Measurements from ENCODE around the gene FBF1.

DNA sequence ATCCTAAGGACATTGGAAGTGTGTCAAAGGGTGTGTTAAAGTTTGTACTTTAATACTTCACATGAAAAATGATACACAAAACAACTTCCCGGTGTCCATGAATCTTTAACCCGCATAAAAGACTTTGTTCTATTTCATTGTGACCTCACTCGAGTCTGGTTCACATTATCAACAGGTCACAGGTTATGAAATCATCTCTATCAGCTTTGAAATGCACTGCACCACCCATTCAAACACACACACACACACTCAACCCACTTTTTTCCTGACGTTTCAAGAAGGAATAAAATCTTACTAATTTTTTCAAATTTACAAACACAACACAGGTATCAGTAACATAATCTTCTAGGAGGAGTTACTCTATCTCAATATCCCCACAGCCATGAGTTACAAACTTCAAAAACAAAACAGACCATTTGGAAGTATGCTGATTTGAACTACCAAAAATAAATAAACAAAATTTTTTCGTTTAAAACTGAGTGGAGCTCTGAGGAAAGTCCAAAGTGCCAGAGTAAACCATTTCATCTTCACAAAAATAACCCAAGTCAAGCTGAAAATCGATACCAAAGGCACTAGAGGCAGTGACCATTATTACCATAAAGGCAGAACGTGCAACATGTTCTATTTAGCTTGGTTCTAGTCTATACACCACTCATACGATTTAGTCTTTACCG is 35.5 kb upstream of the FBF1 start:
- no peak for TF ChIP-seq SIN3A (IDR thresholded peaks at IDR 0.05; ENCODE audit: low read depth)
- TF ChIP-seq, protein P1, sequence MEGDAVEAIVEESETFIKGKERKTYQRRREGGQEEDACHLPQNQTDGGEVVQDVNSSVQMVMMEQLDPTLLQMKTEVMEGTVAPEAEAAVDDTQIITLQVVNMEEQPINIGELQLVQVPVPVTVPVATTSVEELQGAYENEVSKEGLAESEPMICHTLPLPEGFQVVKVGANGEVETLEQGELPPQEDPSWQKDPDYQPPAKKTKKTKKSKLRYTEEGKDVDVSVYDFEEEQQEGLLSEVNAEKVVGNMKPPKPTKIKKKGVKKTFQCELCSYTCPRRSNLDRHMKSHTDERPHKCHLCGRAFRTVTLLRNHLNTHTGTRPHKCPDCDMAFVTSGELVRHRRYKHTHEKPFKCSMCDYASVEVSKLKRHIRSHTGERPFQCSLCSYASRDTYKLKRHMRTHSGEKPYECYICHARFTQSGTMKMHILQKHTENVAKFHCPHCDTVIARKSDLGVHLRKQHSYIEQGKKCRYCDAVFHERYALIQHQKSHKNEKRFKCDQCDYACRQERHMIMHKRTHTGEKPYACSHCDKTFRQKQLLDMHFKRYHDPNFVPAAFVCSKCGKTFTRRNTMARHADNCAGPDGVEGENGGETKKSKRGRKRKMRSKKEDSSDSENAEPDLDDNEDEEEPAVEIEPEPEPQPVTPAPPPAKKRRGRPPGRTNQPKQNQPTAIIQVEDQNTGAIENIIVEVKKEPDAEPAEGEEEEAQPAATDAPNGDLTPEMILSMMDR (IDR thresholded peaks at IDR 0.05 in 2 of 3, conservative IDR thresholded peaks at IDR 0.05 in 1 of 3; ENCODE audit: borderline replicate concordance in 1 of 3, insufficient read depth in 1 of 3, low read depth in 2 of 3, low read length in 2 of 3), result no peak
- no peak for TF ChIP-seq TCF7L2 (IDR thresholded peaks at IDR 0.05; ENCODE audit: borderline replicate concordance, extremely low read depth, insufficient read depth, insufficient read length)
- TF ChIP-seq, protein P2, sequence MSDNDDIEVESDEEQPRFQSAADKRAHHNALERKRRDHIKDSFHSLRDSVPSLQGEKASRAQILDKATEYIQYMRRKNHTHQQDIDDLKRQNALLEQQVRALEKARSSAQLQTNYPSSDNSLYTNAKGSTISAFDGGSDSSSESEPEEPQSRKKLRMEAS (IDR thresholded peaks at IDR 0.05), result no peak
- no peak for TF ChIP-seq POLR2AphosphoS5 (IDR thresholded peaks at IDR 0.05; ENCODE audit: low read depth, low read length)
- TF ChIP-seq, protein P3, sequence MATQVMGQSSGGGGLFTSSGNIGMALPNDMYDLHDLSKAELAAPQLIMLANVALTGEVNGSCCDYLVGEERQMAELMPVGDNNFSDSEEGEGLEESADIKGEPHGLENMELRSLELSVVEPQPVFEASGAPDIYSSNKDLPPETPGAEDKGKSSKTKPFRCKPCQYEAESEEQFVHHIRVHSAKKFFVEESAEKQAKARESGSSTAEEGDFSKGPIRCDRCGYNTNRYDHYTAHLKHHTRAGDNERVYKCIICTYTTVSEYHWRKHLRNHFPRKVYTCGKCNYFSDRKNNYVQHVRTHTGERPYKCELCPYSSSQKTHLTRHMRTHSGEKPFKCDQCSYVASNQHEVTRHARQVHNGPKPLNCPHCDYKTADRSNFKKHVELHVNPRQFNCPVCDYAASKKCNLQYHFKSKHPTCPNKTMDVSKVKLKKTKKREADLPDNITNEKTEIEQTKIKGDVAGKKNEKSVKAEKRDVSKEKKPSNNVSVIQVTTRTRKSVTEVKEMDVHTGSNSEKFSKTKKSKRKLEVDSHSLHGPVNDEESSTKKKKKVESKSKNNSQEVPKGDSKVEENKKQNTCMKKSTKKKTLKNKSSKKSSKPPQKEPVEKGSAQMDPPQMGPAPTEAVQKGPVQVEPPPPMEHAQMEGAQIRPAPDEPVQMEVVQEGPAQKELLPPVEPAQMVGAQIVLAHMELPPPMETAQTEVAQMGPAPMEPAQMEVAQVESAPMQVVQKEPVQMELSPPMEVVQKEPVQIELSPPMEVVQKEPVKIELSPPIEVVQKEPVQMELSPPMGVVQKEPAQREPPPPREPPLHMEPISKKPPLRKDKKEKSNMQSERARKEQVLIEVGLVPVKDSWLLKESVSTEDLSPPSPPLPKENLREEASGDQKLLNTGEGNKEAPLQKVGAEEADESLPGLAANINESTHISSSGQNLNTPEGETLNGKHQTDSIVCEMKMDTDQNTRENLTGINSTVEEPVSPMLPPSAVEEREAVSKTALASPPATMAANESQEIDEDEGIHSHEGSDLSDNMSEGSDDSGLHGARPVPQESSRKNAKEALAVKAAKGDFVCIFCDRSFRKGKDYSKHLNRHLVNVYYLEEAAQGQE (IDR thresholded peaks at IDR 0.05; ENCODE audit: low read depth), result no peak
- no peak for TF ChIP-seq EZH2phosphoT487 (IDR thresholded peaks at IDR 0.05; ENCODE audit: borderline replicate concordance)
- no peak for TF ChIP-seq JUND (IDR thresholded peaks at IDR 0.05)
- TF ChIP-seq ZNF274 (IDR thresholded peaks at IDR 0.05; ENCODE audit: low read depth, low read length), result no peak
- TF ChIP-seq POLR2A (IDR thresholded peaks at IDR 0.05; ENCODE audit: borderline replicate concordance, extremely low read depth, insufficient read depth, insufficient read length), result no peak

Data from HCT116 (cell line).